ENCODE measurements around the gene UBA1. TPM values are rescaled to one million over a fixed set of nuclear protein-coding genes. Genes with fewer than 3 reads are reported as not detected.

The UBA1 gene
- total and polyA plus RNA-seq, 11 donors, result 86.9 to 171 (median 130) TPM

DNA sequence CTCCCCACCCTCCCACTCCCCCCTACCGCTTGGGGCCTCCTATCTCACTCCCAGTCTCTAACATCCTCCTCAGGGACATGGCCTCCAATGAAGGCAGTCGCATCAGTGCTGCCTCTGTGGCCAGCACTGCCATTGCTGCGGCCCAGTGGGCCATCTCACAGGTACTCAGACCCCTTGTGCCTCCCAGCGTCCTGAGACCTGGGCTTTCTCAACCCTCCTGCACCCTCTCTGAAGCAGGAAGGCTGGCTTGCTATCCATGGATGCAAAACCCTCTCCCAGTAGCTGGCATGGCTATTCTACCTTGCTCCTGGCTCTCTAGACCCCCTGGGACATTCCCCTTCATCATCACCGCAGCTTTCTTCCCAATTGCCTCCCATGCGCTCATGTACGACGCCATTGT, 13.3 kb upstream of the UBA1 start:
- Histone ChIP-seq H3K36me3 (peaks cover 0 to 91% (median 75%) of the 10 kb centered on the region in 9 donors), H3K27ac (peak overlapping the region in 1 of 12 donors; percentile 59), H3K27me3 (peaks cover 0 to 38% (median 0%) of the 10 kb centered on the region in 9 donors), H3K4me3 (no peak overlapping the region), H3K9me3 (no peaks in the 10 kb centered on the region), H3K4me1 (peaks cover 0 to 5% (median 0%) of the 10 kb centered on the region in 12 donors)
- intact Hi-C loops (cut with DNase I), result no loop called here
- 80 to 92% (median 90%) methylated on average over 8 of the region's 8 CpGs for WGBS, 4 donors
- TF ChIP-seq, protein P1, sequence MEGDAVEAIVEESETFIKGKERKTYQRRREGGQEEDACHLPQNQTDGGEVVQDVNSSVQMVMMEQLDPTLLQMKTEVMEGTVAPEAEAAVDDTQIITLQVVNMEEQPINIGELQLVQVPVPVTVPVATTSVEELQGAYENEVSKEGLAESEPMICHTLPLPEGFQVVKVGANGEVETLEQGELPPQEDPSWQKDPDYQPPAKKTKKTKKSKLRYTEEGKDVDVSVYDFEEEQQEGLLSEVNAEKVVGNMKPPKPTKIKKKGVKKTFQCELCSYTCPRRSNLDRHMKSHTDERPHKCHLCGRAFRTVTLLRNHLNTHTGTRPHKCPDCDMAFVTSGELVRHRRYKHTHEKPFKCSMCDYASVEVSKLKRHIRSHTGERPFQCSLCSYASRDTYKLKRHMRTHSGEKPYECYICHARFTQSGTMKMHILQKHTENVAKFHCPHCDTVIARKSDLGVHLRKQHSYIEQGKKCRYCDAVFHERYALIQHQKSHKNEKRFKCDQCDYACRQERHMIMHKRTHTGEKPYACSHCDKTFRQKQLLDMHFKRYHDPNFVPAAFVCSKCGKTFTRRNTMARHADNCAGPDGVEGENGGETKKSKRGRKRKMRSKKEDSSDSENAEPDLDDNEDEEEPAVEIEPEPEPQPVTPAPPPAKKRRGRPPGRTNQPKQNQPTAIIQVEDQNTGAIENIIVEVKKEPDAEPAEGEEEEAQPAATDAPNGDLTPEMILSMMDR (IDR thresholded peaks at IDR 0.05), result no peak
- no peak for TF ChIP-seq POLR2A (IDR thresholded peaks at IDR 0.05)
- peak in 1 of 5 donors; percentile 18 for DNase-seq
- ATAC-seq, result no peak

DNA sequence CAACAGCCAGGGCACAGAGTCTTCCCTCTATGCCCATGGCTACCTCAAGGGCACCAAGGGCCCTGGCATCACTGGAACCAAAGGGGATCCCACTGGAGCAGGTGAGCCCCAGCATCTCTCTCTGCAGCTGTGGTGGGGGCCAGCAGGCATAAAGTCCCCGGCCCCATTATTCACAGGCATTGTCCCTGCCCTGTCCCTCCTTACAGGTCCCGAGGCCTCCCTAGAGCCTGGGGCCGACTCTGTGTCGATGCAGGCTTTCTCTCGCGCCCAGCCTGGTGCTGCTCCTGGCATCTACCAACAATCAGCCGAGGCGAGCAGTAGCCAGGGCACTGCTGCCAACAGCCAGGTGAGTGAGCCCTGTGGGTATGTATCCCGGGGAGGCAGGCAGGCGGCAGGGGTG, 12.3 kb upstream of the UBA1 start:
- peaks cover 0 to 5% (median 0%) of the 10 kb centered on the region in 12 donors for H3K4me1 ChIP-seq
- TF ChIP-seq, protein P1 (IDR thresholded peaks at IDR 0.05), result no peak
- TF ChIP-seq POLR2A (IDR thresholded peaks at IDR 0.05), result no peak
- H3K4me3 ChIP-seq, result no peak overlapping the region
- no peaks in the 10 kb centered on the region for H3K9me3 ChIP-seq
- no peak for ATAC-seq
- intact Hi-C loops (cut with DNase I), result no loop called here
- peaks cover 0 to 91% (median 73%) of the 10 kb centered on the region in 9 donors for H3K36me3 ChIP-seq
- DNase-seq, result peak in 1 of 5 donors; percentile 17
- no peak overlapping the region for H3K27ac ChIP-seq
- H3K27me3 ChIP-seq, result peaks cover 0 to 40% (median 0%) of the 10 kb centered on the region in 9 donors
- WGBS, 4 donors, result 92 to 97% (median 95%) methylated on average over 2 to 10 of the region's 10 CpGs

DNA sequence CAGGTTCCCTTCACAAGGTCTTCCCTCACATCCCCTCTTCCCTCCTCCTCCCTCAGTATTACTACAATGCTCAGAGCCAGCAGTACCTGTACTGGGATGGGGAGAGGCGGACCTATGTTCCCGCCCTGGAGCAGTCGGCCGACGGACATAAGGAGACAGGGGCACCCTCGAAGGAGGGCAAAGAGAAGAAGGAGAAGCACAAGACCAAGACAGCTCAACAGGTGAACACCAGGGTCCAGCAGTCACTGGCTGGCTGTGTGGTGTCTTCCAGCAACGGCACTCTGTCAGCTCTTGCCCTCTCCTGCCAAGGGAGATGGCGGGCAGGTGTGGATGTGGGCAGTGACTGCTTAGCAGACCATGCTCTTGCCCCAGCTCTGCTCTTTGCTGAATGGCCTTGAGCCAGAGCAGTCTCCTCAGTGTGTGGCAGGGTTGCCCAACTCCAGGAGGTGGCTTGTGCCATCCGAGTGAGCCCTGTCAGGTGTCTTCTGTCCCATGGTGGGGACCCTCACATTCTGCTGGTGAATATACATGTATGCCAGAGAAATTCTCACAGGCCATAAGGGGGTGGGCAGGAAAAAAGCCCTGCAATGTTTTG, 11.4 kb upstream of the UBA1 start:
- TF ChIP-seq, protein P1 (IDR thresholded peaks at IDR 0.05), result no peak
- no peak for TF ChIP-seq POLR2A (IDR thresholded peaks at IDR 0.05)
- no peak overlapping the region for H3K4me3 ChIP-seq
- 82 to 97% (median 90%) methylated on average over 5 to 9 of the region's 9 CpGs for WGBS, 4 donors
- ATAC-seq (no peak), DNase-seq (peak in 1 of 5 donors; percentile 9)
- no peak overlapping the region for H3K27ac ChIP-seq
- no peaks in the 10 kb centered on the region for H3K9me3 ChIP-seq
- H3K27me3 ChIP-seq, result peaks cover 0 to 45% (median 0%) of the 10 kb centered on the region in 9 donors
- peaks cover 0 to 5% (median 0%) of the 10 kb centered on the region in 12 donors for H3K4me1 ChIP-seq
- H3K36me3 ChIP-seq, result peaks cover 0 to 90% (median 70%) of the 10 kb centered on the region in 9 donors
- intact Hi-C loops (cut with DNase I), result no loop called here

DNA sequence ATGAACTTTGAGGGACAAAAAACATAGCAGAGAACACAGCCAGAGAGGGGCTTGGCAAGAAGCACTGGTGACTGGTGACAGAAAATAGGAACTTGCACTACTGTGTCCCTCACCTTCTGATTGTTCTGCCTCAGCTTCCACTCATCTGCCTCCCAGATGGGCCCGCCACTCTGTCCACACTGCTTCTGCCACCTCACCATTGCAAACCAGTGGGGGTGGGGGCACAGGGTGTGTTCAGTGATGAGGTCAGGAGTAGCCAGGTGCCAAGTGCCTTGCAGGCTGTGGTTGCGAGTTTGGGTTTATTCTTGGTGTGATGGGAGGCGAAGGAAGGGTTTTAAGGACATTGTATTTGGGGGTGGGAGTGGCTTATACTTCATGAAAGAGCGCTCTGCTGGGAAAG, 9.1 kb upstream of the UBA1 start:
- DNase-seq (peak in 1 of 5 donors; percentile 19), ATAC-seq (no peak)
- WGBS, 4 donors, result 79 to 95% (median 89%) methylated on average over 4 of the region's 4 CpGs
- Histone ChIP-seq H3K9me3 (no peaks in the 10 kb centered on the region), H3K4me3 (no peak overlapping the region), H3K27me3 (peaks cover 0 to 55% (median 0%) of the 10 kb centered on the region in 9 donors), H3K36me3 (peaks cover 0 to 67% (median 50%) of the 10 kb centered on the region in 9 donors), H3K4me1 (peaks cover 0 to 4% (median 0%) of the 10 kb centered on the region in 12 donors), H3K27ac (no peak overlapping the region)
- intact Hi-C loops (cut with DNase I), result no loop called here
- TF ChIP-seq, protein P1 (IDR thresholded peaks at IDR 0.05), result no peak
- no peak for TF ChIP-seq POLR2A (IDR thresholded peaks at IDR 0.05)

Measured in heart left ventricle (tissue), 16 donors.